ENCODE results near the gene RGMB.

- no peak for TF ChIP-seq CTCF (IDR thresholded peaks at IDR 0.05)
- no peak for TF ChIP-seq EZH2 (IDR thresholded peaks at IDR 0.05; ENCODE audit: borderline replicate concordance, insufficient read depth, low read depth, low read length, poor library complexity, severe bottlenecking)
These were observed 54.3 kb downstream of the RGMB start for GRCh38 chr5:98827588-98828284.

Data from B cell (primary cell).